HG03060 (cell line): ENCODE data around the gene HYLS1.

Experiments used
- ATAC-seq: cut with Tn5 transposase; IDR thresholded peaks from one replicate; pipeline ENCODE4 v1.9.1; 2021; ENCODE audit warnings: low read depth, moderate number of reproducible peaks; ENCODE audit not compliant: unreplicated experiment

The HYLS1 gene

DNA sequence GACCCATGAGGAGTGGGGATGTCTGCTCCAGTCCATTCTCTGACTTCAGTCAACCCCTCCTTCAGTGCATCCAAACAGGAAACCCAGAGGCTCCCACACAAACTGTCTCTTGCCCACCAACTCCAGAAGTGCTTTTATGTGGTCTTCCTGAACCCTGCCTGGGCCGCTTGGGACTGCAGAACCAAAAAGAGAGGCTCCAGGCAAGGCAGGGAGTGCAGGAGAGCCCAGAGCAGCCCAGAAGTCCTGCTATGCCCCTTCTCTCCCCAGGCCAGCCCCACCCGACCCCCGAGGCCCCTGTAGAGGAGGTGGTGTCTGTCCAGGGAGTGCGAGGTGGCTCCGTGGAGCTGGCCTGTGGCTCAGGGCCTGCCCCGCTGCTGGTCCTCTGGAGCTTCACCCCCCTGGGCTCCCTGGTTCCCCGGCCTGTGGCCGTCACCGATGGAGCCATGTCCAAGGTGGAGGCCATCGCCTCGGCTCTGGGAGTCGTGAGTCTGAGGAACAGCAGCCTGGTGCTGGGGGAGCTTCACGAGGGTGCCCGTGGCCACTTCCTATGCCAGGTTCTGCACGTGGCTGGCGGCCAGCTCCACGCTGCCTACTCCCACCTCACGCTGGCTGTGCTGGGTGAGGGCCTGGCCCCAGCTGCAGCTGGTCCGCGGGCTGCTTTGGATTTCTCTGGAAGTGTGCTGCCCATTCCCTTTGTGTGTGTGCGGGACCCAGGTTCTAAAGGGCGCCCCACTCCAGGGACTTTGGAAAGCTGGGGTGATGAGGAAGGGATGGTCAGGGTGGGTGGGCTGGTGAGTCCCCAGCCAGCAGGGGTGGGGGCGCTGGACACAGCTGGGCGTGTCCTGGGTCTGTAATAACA is 60.2 kb downstream of the HYLS1 start:
- ATAC-seq: no peak

DNA sequence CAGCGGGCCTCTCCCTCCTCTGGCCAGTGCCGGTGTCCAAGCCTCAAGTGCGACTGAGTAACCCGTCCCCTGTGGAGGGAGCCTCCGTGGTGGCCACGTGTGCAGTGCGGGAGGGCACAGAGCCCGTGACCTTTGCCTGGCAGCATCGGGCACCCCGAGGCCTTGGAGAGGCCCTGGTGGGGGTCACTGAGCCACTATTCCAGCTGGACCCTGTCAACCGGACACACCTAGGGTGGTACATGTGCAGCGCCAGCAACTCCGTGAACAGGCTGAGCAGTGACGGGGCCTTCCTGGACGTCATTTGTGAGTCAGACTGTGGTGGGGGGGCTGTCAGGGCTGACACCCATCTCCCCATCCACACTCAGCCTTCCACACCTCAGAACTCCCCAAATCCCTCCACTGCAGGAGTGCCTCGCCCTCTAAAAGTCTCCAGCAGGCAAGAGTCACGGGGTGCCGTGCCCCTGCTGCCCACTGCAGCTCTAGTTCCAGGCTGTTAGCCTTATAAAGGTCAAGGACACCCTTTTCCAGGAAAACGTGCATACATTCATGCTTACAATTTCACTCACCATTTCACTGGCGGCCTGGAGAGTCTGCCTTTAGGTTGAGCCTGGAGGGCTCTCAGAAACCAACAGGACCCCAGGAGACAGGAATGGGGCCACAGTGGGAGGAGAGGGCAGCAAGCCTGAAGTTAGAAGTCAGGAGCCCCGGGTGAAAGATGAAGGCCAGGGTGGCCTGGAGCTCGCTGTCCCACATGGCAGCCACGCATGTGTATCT is 61.0 kb downstream of the HYLS1 start:
- ATAC-seq: no peak

GRCh38 chr11:125949271-125950177 is 62.1 kb downstream of the HYLS1 start:
- no peak for ATAC-seq

- no peak for ATAC-seq
These were observed 62.7 kb downstream of the HYLS1 start for GRCh38 chr11:125950178-125950490.
